HepG2 (cell line): ENCODE data around the gene TATDN3. TPM values are rescaled to one million over a fixed set of nuclear protein-coding genes. Genes with fewer than 3 reads are reported as not detected.

Source experiments
- polyA plus RNA-seq, 8 experiments: library from polyadenylated mRNA; depleted of rRNA in 3 of 8; stranded (reverse) in 7 of 8; unstranded in 1 of 8; fragments of >200 nt; fragmentation: Illumina TruSeq in 4 of 8; extraction: Trizol in 4 of 8; gene quantifications; 2 replicates each; pipeline versions ENCODE4 v1.2.1 to v1.2.3, GENCODE V29; 2011 to 2016; ENCODE audit warnings: low read depth in 4 of 8, missing spikeins in 1 of 8, mixed read lengths in 1 of 8; ENCODE audit not compliant: insufficient read depth in 1 of 8
- small RNA-seq, 3 experiments: library from RNA; depleted of rRNA; stranded (forward); fragments of <200 nt; gene quantifications; one replicate each; pipeline ENCODE3, GENCODE V24; 2012; ENCODE audit warnings: low read depth in 2 of 3, low replicate concordance in 1 of 3; ENCODE audit not compliant: insufficient read length in 3 of 3, insufficient read depth in 2 of 3
- total RNA-seq, 5 experiments: library from RNA; depleted of rRNA; stranded (reverse); fragments of >200 nt; fragmentation: Illumina TruSeq; extraction: Trizol; gene quantifications; 2 replicates each; pipeline ENCODE4 v1.2.3, GENCODE V29; 2016; ENCODE audit warnings: low read depth in 1 of 5

Gene TATDN3
- total and polyA plus RNA-seq, 2 of the 13 experiments (the other 11 are each of a cell fraction or from before 2014, with no cell fraction given), result 7.3 to 8.6 TPM

Small RNA genes within 50 kb of the gene (small RNA-seq; reads per million reads assigned to genes)
- 0 reads per million in 3 experiments for gene AC104333.1
- 0 reads per million in 3 experiments for gene AC104333.2

Other genes starting within 250 kb of the TATDN3 start
- gene ATF3, start 183.1 kb upstream of the TATDN3 start, total RNA-seq (2016; rRNA removed; fragmentation: Illumina TruSeq; extraction: Trizol), result 3.6 and 5.0 TPM in 2 replicates
- gene ATF3, start 183.1 kb upstream of the TATDN3 start, polyA plus RNA-seq (2011; rRNA removed), result 13.0 and 16.4 TPM in 2 replicates
- not detected in 2 replicates for gene BATF3, start 92.1 kb upstream of the TATDN3 start, total RNA-seq (2016; rRNA removed; fragmentation: Illumina TruSeq; extraction: Trizol)
- gene BATF3, start 92.1 kb upstream of the TATDN3 start, polyA plus RNA-seq (2011; rRNA removed), result 0.13 and 0.40 TPM in 2 replicates
- 77.4 and 119 TPM in 2 replicates for gene NSL1, start 117 bp upstream of the TATDN3 start, total RNA-seq (2016; rRNA removed; fragmentation: Illumina TruSeq; extraction: Trizol)
- gene NSL1, start 117 bp upstream of the TATDN3 start, polyA plus RNA-seq (2011; rRNA removed), result 26.4 and 34.5 TPM in 2 replicates
- gene SPATA45, start 55.8 kb downstream of the TATDN3 start, total RNA-seq (2016; rRNA removed; fragmentation: Illumina TruSeq; extraction: Trizol), result 0.64 and 0.86 TPM in 2 replicates
- gene SPATA45, start 55.8 kb downstream of the TATDN3 start, polyA plus RNA-seq (2011; rRNA removed), result 0.17 TPM in 1 of 2 replicates, not detected in the other
- 18.6 and 39.8 TPM in 2 replicates for gene FLVCR1, start 66.4 kb downstream of the TATDN3 start, total RNA-seq (2016; rRNA removed; fragmentation: Illumina TruSeq; extraction: Trizol)
- 14.8 and 16.0 TPM in 2 replicates for gene FLVCR1, start 66.4 kb downstream of the TATDN3 start, polyA plus RNA-seq (2011; rRNA removed)
- 0.74 and 1.00 TPM in 2 replicates for gene VASH2, start 158.6 kb downstream of the TATDN3 start, total RNA-seq (2016; rRNA removed; fragmentation: Illumina TruSeq; extraction: Trizol)
- 0.44 and 0.60 TPM in 2 replicates for gene VASH2, start 158.6 kb downstream of the TATDN3 start, polyA plus RNA-seq (2011; rRNA removed)
- 23.5 and 25.4 TPM in 2 replicates for gene ANGEL2, start 224.0 kb downstream of the TATDN3 start, total RNA-seq (2016; rRNA removed; fragmentation: Illumina TruSeq; extraction: Trizol)
- 11.8 and 12.3 TPM in 2 replicates for gene ANGEL2, start 224.0 kb downstream of the TATDN3 start, polyA plus RNA-seq (2011; rRNA removed)